Esophagus muscularis mucosa (tissue), 4 donors: ENCODE measurements around the gene NCAM1. TPM values are rescaled to one million over a fixed set of nuclear protein-coding genes. Genes with fewer than 3 reads are reported as not detected.

ENCODE experiments used
- DNase-seq: peaks from one replicate; pipeline ENCODE4 v3.0.0-alpha.2; 2017; ENCODE audit errors: extremely low spot score
- H3K27ac ChIP-seq, 4 donors: fragments of 200-600 bp; sonication (generic); replicated peaks in 1 of 4; 1 replicate in 3 of 4; 2 replicates in 1 of 4; pipeline ENCODE4 v1.5.1; 2016 to 2019; ENCODE audit warnings: mild to moderate bottlenecking in 1 of 4
- H3K27me3 ChIP-seq, 4 donors: fragments of 200-600 bp; sonication (generic); one replicate each; pipeline versions ENCODE4 v1.5.1 to v1.6.0; 2016 to 2019
- H3K36me3 ChIP-seq, 4 donors: fragments of 200-600 bp; sonication (generic); one replicate each; pipeline ENCODE4 v1.5.1; 2016 to 2019
- H3K4me1 ChIP-seq, 4 donors: fragments of 200-600 bp; sonication (generic); one replicate each; pipeline ENCODE4 v1.5.1; 2016 to 2019
- H3K4me3 ChIP-seq, 4 donors: fragments of 200-600 bp; sonication (generic); 1 replicate in 2 of 4; 2 replicates in 2 of 4; pipeline ENCODE4 v1.5.1; 2016 to 2019; ENCODE audit warnings: mild to moderate bottlenecking in 4 of 4, moderate library complexity in 1 of 4
- H3K9me3 ChIP-seq, 4 donors: fragments of 200-600 bp; sonication (generic); 1 replicate in 3 of 4; 2 replicates in 1 of 4; pipeline ENCODE4 v1.5.1; 2016 to 2019
- EP300 ChIP-seq: sonication (generic); formaldehyde crosslinking; IDR thresholded peaks from one replicate; pipeline ENCODE4 v1.6.1; 2017; ENCODE audit warnings: antibody characterized with exemption
- POLR2A ChIP-seq: fragments of 450-650 bp; IDR thresholded peaks from one replicate; pipeline ENCODE4 v1.6.1; 2017; ENCODE audit warnings: antibody characterized with exemption, moderate library complexity, mild to moderate bottlenecking, low read depth
- POLR2AphosphoS5 ChIP-seq, 2 donors: sonication (generic); formaldehyde crosslinking; IDR thresholded peaks; one replicate each; pipeline ENCODE4 v1.6.1; 2017; ENCODE audit warnings: antibody characterized with exemption in 2 of 2
- WGBS: methylation state at CpG from one replicate; pipeline ENCODE4 v1.1.5; 2018; 5-methylcytosine and 5-hydroxymethylcytosine counted together
- intact Hi-C: fragments of 100-400 bp; cut with DNase I; formaldehyde crosslinking; loops from one replicate; pipeline ENCODE4 v1.15.1; 2023
- total RNA-seq, 4 donors: library from RNA; depleted of rRNA; stranded (reverse); fragments of >200 nt; gene quantifications; one replicate each; pipeline versions ENCODE4 v1.1.0 to v1.2.1, GENCODE V29; 2016
- TF ChIP-seq, protein P1 (sequence below), 3 experiments: fragments of 200-600 bp in 2 of 3; fragments of 450-650 bp in 1 of 3; sonication (generic) in 2 of 3; IDR thresholded peaks; one replicate each; pipeline ENCODE4 v1.5.1; 2017 to 2019; ENCODE audit warnings: antibody characterized with exemption in 3 of 3, mild to moderate bottlenecking in 2 of 3, moderate library complexity in 1 of 3

Gene NCAM1
- total RNA-seq, 4 donors from 2014 or later = 83.5 to 161 (median 95.2) TPM

DNA sequence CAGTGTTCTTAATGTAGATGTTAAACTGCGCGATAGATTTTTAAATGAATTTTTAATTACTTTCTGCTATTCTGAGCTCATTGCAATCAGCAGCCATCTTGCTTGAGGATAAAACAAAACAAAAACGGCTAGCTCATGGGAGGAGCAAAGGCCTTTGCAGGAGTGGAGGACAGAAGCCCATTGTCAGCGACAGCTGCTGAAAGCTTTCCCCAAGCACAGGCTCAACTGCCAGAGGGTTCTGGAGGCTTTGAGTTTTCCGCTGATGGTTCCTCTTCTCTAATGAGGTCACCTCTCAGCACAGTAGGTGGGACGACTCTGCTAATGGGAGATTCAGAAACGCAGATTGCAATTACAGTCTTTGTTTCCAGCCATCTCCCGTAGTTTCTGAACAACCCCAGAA is 186.0 kb downstream of the NCAM1 start:
- no peaks in the 10 kb centered on the region for H3K27me3 ChIP-seq
- no peaks in the 10 kb centered on the region for H3K9me3 ChIP-seq
- no peak overlapping the region for H3K4me3 ChIP-seq
- 71% methylated on average over 8 of the region's 8 CpGs for WGBS
- intact Hi-C loops = no loop called here
- TF ChIP-seq POLR2A = no peak
- TF ChIP-seq POLR2AphosphoS5 (IDR thresholded peaks at IDR 0.05) = no peak
- TF ChIP-seq EP300 = no peak
- TF ChIP-seq, protein P1, sequence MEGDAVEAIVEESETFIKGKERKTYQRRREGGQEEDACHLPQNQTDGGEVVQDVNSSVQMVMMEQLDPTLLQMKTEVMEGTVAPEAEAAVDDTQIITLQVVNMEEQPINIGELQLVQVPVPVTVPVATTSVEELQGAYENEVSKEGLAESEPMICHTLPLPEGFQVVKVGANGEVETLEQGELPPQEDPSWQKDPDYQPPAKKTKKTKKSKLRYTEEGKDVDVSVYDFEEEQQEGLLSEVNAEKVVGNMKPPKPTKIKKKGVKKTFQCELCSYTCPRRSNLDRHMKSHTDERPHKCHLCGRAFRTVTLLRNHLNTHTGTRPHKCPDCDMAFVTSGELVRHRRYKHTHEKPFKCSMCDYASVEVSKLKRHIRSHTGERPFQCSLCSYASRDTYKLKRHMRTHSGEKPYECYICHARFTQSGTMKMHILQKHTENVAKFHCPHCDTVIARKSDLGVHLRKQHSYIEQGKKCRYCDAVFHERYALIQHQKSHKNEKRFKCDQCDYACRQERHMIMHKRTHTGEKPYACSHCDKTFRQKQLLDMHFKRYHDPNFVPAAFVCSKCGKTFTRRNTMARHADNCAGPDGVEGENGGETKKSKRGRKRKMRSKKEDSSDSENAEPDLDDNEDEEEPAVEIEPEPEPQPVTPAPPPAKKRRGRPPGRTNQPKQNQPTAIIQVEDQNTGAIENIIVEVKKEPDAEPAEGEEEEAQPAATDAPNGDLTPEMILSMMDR (IDR thresholded peaks at IDR 0.05) = no peak
- no peak for DNase-seq
- no peaks in the 10 kb centered on the region for H3K4me1 ChIP-seq
- H3K36me3 ChIP-seq = no peaks in the 10 kb centered on the region
- no peak overlapping the region for H3K27ac ChIP-seq

DNA sequence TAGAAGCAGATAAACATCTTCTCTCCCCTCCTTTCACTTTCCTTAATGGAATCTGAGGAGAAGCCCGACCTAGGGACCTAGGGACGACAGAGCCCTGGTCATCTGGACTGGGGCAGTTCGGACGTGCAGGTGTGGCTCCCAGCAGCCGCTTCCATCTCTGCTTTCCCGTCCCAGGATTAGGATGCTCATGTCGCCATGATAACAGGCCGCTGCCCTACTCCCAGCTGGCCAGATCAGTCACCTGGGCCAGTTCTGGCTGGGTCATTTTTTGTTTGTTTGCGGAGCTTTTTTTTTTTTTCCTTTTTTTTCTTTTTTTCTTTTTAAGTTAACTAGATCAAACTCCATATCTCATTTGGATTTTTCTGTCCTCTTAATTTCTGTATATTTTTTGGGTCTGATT is 186.9 kb downstream of the NCAM1 start:
- no peaks in the 10 kb centered on the region for H3K9me3 ChIP-seq
- no peak overlapping the region for H3K27ac ChIP-seq
- intact Hi-C loops = no loop called here
- no peak overlapping the region for H3K4me3 ChIP-seq
- H3K36me3 ChIP-seq = no peaks in the 10 kb centered on the region
- H3K4me1 ChIP-seq = peaks cover 0 to 2% (median 0%) of the 10 kb centered on the region in 4 donors
- H3K27me3 ChIP-seq = no peaks in the 10 kb centered on the region
- no peak for DNase-seq
- WGBS = 88% methylated on average over 9 of the region's 9 CpGs
- TF ChIP-seq, protein P1 (IDR thresholded peaks at IDR 0.05) = no peak
- TF ChIP-seq POLR2AphosphoS5 (IDR thresholded peaks at IDR 0.05) (no peak), POLR2A (no peak), EP300 (no peak)

DNA sequence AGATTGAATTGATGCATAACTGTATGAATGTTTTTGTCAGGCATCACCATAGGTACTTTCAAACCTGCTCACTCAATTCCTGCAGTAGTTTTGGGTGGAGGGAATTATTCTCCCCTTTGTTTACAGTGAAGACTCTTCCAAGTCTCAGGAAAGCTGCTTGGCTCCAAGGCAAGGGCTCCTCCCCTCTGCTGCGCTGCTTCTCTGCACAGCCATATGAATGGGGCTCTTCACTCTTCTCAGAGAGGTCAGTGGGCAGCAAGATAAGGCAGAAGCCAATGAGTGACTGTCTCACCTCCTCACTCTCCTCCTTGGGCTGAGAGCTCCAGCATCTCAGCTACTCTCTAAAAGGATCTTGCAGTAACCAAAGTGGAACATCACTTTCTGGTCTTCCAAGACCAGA is 187.4 kb downstream of the NCAM1 start:
- no peak for DNase-seq

DNA sequence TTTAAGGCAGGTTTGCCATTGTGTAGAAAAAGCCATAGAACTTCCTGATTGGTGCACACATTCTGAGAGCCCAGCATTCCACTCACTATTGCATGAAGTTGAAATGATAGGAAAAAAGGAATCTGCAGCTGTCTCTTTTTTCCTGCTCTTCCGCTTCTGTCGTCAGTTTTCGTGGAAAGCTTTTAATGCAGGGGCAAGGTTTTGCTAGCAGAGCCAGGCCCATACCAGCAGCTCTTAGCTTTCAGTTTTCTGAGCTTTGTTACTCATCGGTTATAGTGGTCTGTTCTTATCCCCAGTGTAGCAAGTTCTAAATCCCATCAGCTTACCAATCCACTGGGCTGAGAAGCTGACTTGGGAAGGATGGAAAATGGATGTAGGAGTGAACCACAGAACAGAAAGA is 190.3 kb downstream of the NCAM1 start:
- Histone ChIP-seq H3K4me3 (no peak overlapping the region), H3K9me3 (no peaks in the 10 kb centered on the region), H3K27me3 (no peaks in the 10 kb centered on the region), H3K27ac (no peak overlapping the region), H3K4me1 (peaks cover 9 to 17% (median 12%) of the 10 kb centered on the region in 4 donors), H3K36me3 (no peaks in the 10 kb centered on the region)
- TF ChIP-seq, protein P1 (IDR thresholded peaks at IDR 0.05) = no peak
- TF ChIP-seq EP300 (no peak), POLR2A (no peak), POLR2AphosphoS5 (IDR thresholded peaks at IDR 0.05) (no peak)
- intact Hi-C loops = no loop called here
- 92% methylated on average over 4 of the region's 4 CpGs for WGBS
- no peak for DNase-seq

More for the DNA sequence above, 187.4 kb downstream of the NCAM1 start:
- Histone ChIP-seq H3K4me3 (no peak overlapping the region), H3K4me1 (peaks cover 3 to 7% (median 4%) of the 10 kb centered on the region in 4 donors), H3K27me3 (no peaks in the 10 kb centered on the region), H3K9me3 (no peaks in the 10 kb centered on the region), H3K36me3 (no peaks in the 10 kb centered on the region), H3K27ac (no peak overlapping the region)
- intact Hi-C loops = no loop called here
- TF ChIP-seq POLR2AphosphoS5 (IDR thresholded peaks at IDR 0.05) (no peak), EP300 (no peak), POLR2A (no peak)
- TF ChIP-seq, protein P1 (IDR thresholded peaks at IDR 0.05) = no peak
- 89% methylated on average over 1 of the region's 1 CpG for WGBS

DNA sequence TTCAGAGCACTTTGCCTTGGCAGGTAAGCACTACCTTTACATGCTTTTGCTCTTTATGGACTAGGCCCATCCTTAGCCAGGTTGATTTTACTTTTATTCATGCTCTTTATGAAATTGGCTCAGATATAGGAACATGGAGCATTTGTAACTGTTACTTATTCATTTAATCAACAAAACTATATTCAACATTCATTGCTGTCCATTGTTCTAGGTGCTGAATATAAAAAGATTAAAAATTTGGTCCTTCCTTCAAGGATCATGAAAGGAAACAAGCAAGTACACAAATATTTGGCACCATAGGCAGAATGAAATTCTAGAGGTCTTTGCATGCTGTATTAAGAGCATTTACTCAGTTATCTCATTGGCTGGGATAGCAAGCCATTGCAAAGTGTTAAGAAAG is 191.3 kb downstream of the NCAM1 start:
- Histone ChIP-seq H3K27ac (no peak overlapping the region), H3K4me1 (peaks cover 9 to 17% (median 12%) of the 10 kb centered on the region in 4 donors), H3K27me3 (no peaks in the 10 kb centered on the region), H3K9me3 (no peaks in the 10 kb centered on the region), H3K4me3 (no peak overlapping the region), H3K36me3 (no peaks in the 10 kb centered on the region)
- TF ChIP-seq, protein P1 (IDR thresholded peaks at IDR 0.05) = no peak
- TF ChIP-seq EP300 (no peak), POLR2AphosphoS5 (IDR thresholded peaks at IDR 0.05) (no peak), POLR2A (no peak)
- intact Hi-C loops = no loop called here
- no peak for DNase-seq
